ENCODE data around the gene RAD23A. TPM values are rescaled to one million over a fixed set of nuclear protein-coding genes. Genes with fewer than 3 reads are reported as not detected.

Gene RAD23A
- total RNA-seq, 1 donor from 2014 or later, result 40.6 TPM

- H3K9me3 Mint-ChIP-seq (ENCODE audit: unreplicated experiment), result peaks cover 7% of the 10 kb centered on the region
- peaks cover 77% of the 10 kb centered on the region for H3K79me2 ChIP-seq (ENCODE audit: insufficient read depth, low read length)
- H3K4me1 Mint-ChIP-seq (ENCODE audit: low read depth, unreplicated experiment), result no peaks in the 10 kb centered on the region
- FAIRE-seq (peak; percentile 39), DNase-seq (ENCODE audit: low read depth) (no peak)
- H3K27me3 ChIP-seq (ENCODE audit: insufficient read depth, low read length), result no peaks in the 10 kb centered on the region
- H3K27ac Mint-ChIP-seq (ENCODE audit: unreplicated experiment), result peak overlapping the region; percentile 16
- peak overlapping the region; percentile 72 for H3K4me3 ChIP-seq (ENCODE audit: insufficient read depth, low read depth, low read length)
- peak overlapping the region; percentile 87 for H3K9ac ChIP-seq (ENCODE audit: low read length)
- no peaks in the 10 kb centered on the region for H3K9me3 ChIP-seq (ENCODE audit: insufficient read depth, low read depth, low read length)
- no peak overlapping the region for H2AFZ ChIP-seq (ENCODE audit: low read depth, low read length)
- peaks cover 28% of the 10 kb centered on the region for H3K4me1 ChIP-seq (ENCODE audit: insufficient read depth, low read length)
- H3K4me3 Mint-ChIP-seq (ENCODE audit: unreplicated experiment), result no peak overlapping the region
- TF ChIP-seq EZH2 (IDR thresholded peaks at IDR 0.05; ENCODE audit: insufficient read depth, low read length) (no peak), CTCF (IDR thresholded peaks at IDR 0.05; ENCODE audit: insufficient read depth, low read depth, low read length) (no peak)
- peaks cover 68% of the 10 kb centered on the region for H3K27me3 Mint-ChIP-seq (ENCODE audit: low read depth, unreplicated experiment)
- peaks cover 5% of the 10 kb centered on the region for H3K36me3 ChIP-seq (ENCODE audit: insufficient read depth, low read length)
- H4K20me1 ChIP-seq (ENCODE audit: insufficient read depth, low read length), result peaks cover 57% of the 10 kb centered on the region
- no peak overlapping the region for H3K27ac ChIP-seq (ENCODE audit: low read depth, low read length)
- peaks cover 12% of the 10 kb centered on the region for H3K36me3 Mint-ChIP-seq (ENCODE audit: low read depth, unreplicated experiment)
- H3K4me2 ChIP-seq (ENCODE audit: low read length), result peak overlapping the region; percentile 86
Observed at GRCh38 chr19:12997967-12998940, 52.6 kb downstream of the RAD23A start.

GRCh38 chr19:13001166-13001501 is 55.5 kb downstream of the RAD23A start:
- Mint-ChIP-seq H3K4me1 (ENCODE audit: low read depth, unreplicated experiment) (no peaks in the 10 kb centered on the region), H3K36me3 (ENCODE audit: low read depth, unreplicated experiment) (peaks cover 13% of the 10 kb centered on the region), H3K9me3 (ENCODE audit: unreplicated experiment) (peaks cover 9% of the 10 kb centered on the region), H3K27ac (ENCODE audit: unreplicated experiment) (no peak overlapping the region), H3K4me3 (ENCODE audit: unreplicated experiment) (no peak overlapping the region), H3K27me3 (ENCODE audit: low read depth, unreplicated experiment) (peaks cover 80% of the 10 kb centered on the region)
- no peak for DNase-seq (ENCODE audit: low read depth)
- Histone ChIP-seq H3K36me3 (ENCODE audit: insufficient read depth, low read length) (peaks cover 5% of the 10 kb centered on the region), H4K20me1 (ENCODE audit: insufficient read depth, low read length) (peaks cover 84% of the 10 kb centered on the region), H3K27me3 (ENCODE audit: insufficient read depth, low read length) (no peaks in the 10 kb centered on the region), H3K9ac (ENCODE audit: low read length) (no peak overlapping the region), H3K79me2 (ENCODE audit: insufficient read depth, low read length) (peaks cover 98% of the 10 kb centered on the region), H3K27ac (ENCODE audit: low read depth, low read length) (no peak overlapping the region), H3K4me2 (ENCODE audit: low read length) (peak overlapping the region; percentile 74), H2AFZ (ENCODE audit: low read depth, low read length) (no peak overlapping the region), H3K9me3 (ENCODE audit: insufficient read depth, low read depth, low read length) (no peaks in the 10 kb centered on the region), H3K4me1 (ENCODE audit: insufficient read depth, low read length) (peaks cover 24% of the 10 kb centered on the region), H3K4me3 (ENCODE audit: insufficient read depth, low read depth, low read length) (no peak overlapping the region)
- no peak for FAIRE-seq
- TF ChIP-seq CTCF (IDR thresholded peaks at IDR 0.05; ENCODE audit: insufficient read depth, low read depth, low read length) (no peak), EZH2 (IDR thresholded peaks at IDR 0.05; ENCODE audit: insufficient read depth, low read length) (no peak)

Measured in astrocyte (in vitro differentiated cells and primary cell).